Endothelial cell of coronary artery (primary cell): ENCODE results near the gene OR51V1. TPM values are rescaled to one million over a fixed set of nuclear protein-coding genes. Genes with fewer than 3 reads are reported as not detected.

Experiments used
- total RNA-seq: library from RNA; depleted of rRNA; stranded (reverse); fragments of >200 nt; gene quantifications from 2 replicates; pipeline ENCODE4 v1.2.3, GENCODE V29; 2014

The OR51V1 gene
- total RNA-seq, result not detected in 2 replicates

GRCh38 chr11:5200582-5200981 is at the start of gene OR51V1:
Gene OR51V1, minus strand, starts transcription at chr11:5200682. Its CDS starts 0 bp downstream, at chr11:5200682.

GRCh38 chr11:5249807-5250396 is 49.4 kb upstream of the OR51V1 start, which contains the start of gene HBG1:
Gene HBG1, minus strand, starts transcription at chr11:5249857. Its CDS starts 53 bp downstream, at chr11:5249804.

DNA sequence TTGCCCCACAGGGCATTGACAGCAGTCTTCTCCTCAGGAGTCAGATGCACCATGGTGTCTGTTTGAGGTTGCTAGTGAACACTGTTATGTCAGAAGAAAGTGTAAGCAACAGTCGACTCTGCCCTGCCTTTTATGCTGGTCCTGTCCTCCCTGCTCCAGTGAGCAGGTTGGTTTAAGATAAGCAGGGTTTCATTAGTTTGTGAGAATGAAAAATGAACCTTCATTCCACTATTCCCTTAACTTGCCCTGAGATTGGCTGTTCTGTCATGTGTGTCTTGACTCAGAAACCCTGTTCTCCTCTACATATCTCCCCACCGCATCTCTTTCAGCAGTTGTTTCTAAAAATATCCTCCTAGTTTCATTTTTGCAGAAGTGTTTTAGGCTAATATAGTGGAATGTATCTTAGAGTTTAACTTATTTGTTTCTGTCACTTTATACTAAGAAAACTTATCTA is 33.9 kb upstream of the OR51V1 start, which contains the start of gene HBD:
HBD (minus strand) TSS at position 103 of the 454 bp plus-strand sequence; CDS start at position 53, 50 bp downstream.

GRCh38 chr11:5226732-5227310 is 26.3 kb upstream of the OR51V1 start, which contains the start of gene HBB:
Gene HBB, minus strand, starts transcription at chr11:5227071. Its CDS starts 50 bp downstream, at chr11:5227021.

DNA sequence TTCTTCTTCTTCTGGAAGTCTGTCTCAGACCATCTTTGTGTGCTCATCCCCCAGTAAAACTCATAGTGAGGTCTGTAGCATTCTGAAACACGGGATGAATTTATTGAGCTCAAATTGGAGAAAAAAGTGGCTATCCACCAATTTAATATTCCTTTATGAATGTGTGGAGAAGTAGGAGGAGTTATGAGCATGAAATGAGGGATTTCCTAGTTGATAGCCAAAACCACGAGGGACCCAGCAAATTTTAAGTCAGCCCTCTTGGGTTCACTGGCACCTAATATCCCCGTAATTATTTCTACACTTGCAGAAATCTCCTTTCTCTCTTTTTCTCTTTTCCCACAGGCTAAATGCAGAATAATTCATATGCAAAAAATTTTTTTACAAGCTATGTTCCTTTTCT is 45.8 kb downstream of the OR51V1 start, which contains the start of gene OR52A1:
OR52A1 (minus strand) TSS at position 101 of the 400 bp plus-strand sequence. CDS start 2,388 bp downstream, outside the sequence.

Other genes starting within 250 kb of the OR51V1 start
- gene OR51A2, start 245.0 kb downstream of the OR51V1 start, total RNA-seq, result not detected in 2 replicates
- gene OR51L1, start 205.8 kb downstream of the OR51V1 start, total RNA-seq, result not detected in 2 replicates
- gene OR52J3, start 154.2 kb downstream of the OR51V1 start, total RNA-seq, result not detected in 2 replicates
- not detected in 2 replicates for gene OR52E2, start 141.1 kb downstream of the OR51V1 start, total RNA-seq
- gene OR52E1, start 131.1 kb downstream of the OR51V1 start, total RNA-seq, result not detected in 2 replicates
- gene OR52A5, start 62.3 kb downstream of the OR51V1 start, total RNA-seq, result not detected in 2 replicates
- not detected in 2 replicates for gene OR52A1, start 45.9 kb downstream of the OR51V1 start, total RNA-seq
- not detected in 2 replicates for gene HBB, start 26.4 kb upstream of the OR51V1 start, total RNA-seq
- gene HBD, start 33.8 kb upstream of the OR51V1 start, total RNA-seq, result not detected in 2 replicates
- gene HBG1, start 49.2 kb upstream of the OR51V1 start, total RNA-seq, result not detected in 2 replicates
- gene HBG2, start 54.1 kb upstream of the OR51V1 start, total RNA-seq, result 0.18 TPM in 1 of 2 replicates, not detected in the other
- 0.18 TPM in 1 of 2 replicates, not detected in the other for gene HBE1, start 69.3 kb upstream of the OR51V1 start, total RNA-seq
- not detected in 2 replicates for gene OR51B4, start 101.3 kb upstream of the OR51V1 start, total RNA-seq
- not detected in 2 replicates for gene OR51B2, start 123.6 kb upstream of the OR51V1 start, total RNA-seq
- not detected in 2 replicates for gene OR51B5, start 142.8 kb upstream of the OR51V1 start, total RNA-seq
- gene OR51B6, start 150.8 kb upstream of the OR51V1 start, total RNA-seq, result not detected in 2 replicates
- not detected in 2 replicates for gene OR51M1, start 183.1 kb upstream of the OR51V1 start, total RNA-seq
- gene OR51Q1, start 221.4 kb upstream of the OR51V1 start, total RNA-seq, result not detected in 2 replicates
- not detected in 2 replicates for gene OR51I1, start 240.8 kb upstream of the OR51V1 start, total RNA-seq
- not detected in 2 replicates for gene OR51I2, start 248.6 kb upstream of the OR51V1 start, total RNA-seq